Measurements from ENCODE around the gene ITGA1. TPM values are rescaled to one million over a fixed set of nuclear protein-coding genes. Genes with fewer than 3 reads are reported as not detected.
"Not testable (repeated sequence)": the region's sequence is repeated elsewhere in the genome, so short reads cannot be mapped to it uniquely, and the experiment has no call there.

ITGA1 gene
- total RNA-seq, 6 experiments from 2014 or later, result 66.5 to 116 (median 82.1) TPM

DNA sequence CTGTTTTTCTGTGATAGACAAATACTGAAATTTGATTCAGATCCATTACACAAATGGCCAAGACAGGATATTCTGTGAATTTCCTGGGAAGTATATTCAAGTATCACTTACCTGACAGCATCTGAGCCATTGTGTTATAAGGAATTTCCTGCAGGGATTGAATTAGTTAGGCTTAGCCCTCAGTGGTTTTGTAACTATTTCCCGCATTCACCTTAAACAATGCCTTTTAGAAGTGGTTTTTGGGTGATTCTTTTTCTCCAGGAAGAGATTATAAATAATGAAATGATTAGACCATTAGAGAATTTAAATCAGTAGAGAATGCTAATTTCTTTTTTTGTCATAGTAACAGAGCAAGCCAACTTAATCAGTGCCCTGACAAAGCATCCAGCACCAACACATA, 30.6 kb downstream of the ITGA1 start:
- intact Hi-C loops (cut with DNase I), result no loop called here
- Histone ChIP-seq H3K4me3 (no peak overlapping the region), H3K4me1 (peaks cover 0 to 49% (median 10%) of the 10 kb centered on the region in 4 donors), H3K9me3 (no peaks in the 10 kb centered on the region), H3K27me3 (no peaks in the 10 kb centered on the region), H3K27ac (no peak overlapping the region), H3K36me3 (no peaks in the 10 kb centered on the region)
- 82% methylated on average over 1 of the region's 1 CpG for WGBS (ENCODE audit: insufficient coverage, low coverage, low lambda C conversion rate, missing lambda C conversion rate)
- ATAC-seq (no peak), DNase-seq (no peak)
- TF ChIP-seq POLR2A (IDR thresholded peaks at IDR 0.05), result no peak
- TF ChIP-seq, protein P1, sequence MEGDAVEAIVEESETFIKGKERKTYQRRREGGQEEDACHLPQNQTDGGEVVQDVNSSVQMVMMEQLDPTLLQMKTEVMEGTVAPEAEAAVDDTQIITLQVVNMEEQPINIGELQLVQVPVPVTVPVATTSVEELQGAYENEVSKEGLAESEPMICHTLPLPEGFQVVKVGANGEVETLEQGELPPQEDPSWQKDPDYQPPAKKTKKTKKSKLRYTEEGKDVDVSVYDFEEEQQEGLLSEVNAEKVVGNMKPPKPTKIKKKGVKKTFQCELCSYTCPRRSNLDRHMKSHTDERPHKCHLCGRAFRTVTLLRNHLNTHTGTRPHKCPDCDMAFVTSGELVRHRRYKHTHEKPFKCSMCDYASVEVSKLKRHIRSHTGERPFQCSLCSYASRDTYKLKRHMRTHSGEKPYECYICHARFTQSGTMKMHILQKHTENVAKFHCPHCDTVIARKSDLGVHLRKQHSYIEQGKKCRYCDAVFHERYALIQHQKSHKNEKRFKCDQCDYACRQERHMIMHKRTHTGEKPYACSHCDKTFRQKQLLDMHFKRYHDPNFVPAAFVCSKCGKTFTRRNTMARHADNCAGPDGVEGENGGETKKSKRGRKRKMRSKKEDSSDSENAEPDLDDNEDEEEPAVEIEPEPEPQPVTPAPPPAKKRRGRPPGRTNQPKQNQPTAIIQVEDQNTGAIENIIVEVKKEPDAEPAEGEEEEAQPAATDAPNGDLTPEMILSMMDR (IDR thresholded peaks at IDR 0.05), result no peak

DNA sequence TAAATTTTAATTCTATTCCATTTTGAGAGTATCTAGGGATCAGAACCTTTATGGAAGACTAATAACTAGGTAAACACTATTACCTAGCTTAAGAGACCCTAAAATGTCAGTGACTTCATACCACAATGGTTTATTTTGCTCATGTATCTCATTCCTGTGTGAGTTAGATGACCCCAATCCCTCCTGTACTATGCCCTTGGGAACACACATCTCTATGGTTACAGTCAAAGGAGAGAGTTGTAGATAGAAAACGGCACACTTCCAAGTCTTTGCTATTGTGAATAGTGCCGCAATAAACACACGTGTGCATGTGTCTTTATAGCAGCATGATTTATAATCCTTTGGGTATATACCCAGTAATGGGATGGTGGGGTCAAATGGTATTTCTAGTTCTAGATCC, 31.1 kb downstream of the ITGA1 start:
- DNase-seq; H3K36me3 ChIP-seq; H3K4me3 ChIP-seq; H3K9me3 ChIP-seq; intact Hi-C loops (cut with DNase I); H3K27me3 ChIP-seq; H3K27ac ChIP-seq: not testable (repeated sequence)
- ATAC-seq, result peak; percentile 34 to 76 (median 46)
- peaks cover 0 to 53% (median 12%) of the 10 kb centered on the region in 4 donors for H3K4me1 ChIP-seq
- 48% methylated on average over 3 of the region's 3 CpGs for WGBS (ENCODE audit: insufficient coverage, low coverage, low lambda C conversion rate, missing lambda C conversion rate)

DNA sequence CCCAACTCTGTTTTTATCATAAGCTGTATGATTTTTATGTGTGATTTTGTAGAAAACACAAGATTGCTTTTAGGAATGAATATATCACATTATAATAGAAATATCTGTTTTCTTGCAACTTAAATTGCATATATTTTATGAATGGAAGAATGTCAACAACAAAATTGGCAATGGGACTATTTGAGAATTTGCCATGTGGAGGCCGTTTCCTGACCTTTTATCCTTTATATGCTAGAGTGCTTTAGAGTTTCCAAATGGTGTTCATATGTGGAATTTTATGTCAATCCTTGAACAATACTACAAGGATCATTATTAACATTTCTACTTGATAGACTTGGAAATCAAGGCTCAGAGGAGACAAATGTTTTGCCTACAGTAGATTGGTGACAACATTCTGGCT, 34.2 kb downstream of the ITGA1 start:
- H3K27ac ChIP-seq, result peak overlapping the region in 2 of 3 donors; percentile 33 to 53
- ATAC-seq (no peak), DNase-seq (no peak)
- intact Hi-C loops (cut with DNase I), result no loop called here
- peaks cover 0 to 55% (median 12%) of the 10 kb centered on the region in 4 donors for H3K4me1 ChIP-seq
- no peaks in the 10 kb centered on the region for H3K9me3 ChIP-seq
- TF ChIP-seq, protein P1 (IDR thresholded peaks at IDR 0.05), result no peak
- TF ChIP-seq POLR2A (IDR thresholded peaks at IDR 0.05), result no peak
- no peaks in the 10 kb centered on the region for H3K36me3 ChIP-seq
- no peaks in the 10 kb centered on the region for H3K27me3 ChIP-seq
- H3K4me3 ChIP-seq, result no peak overlapping the region
- WGBS (ENCODE audit: insufficient coverage, low coverage, low lambda C conversion rate, missing lambda C conversion rate), result 20% methylated on average over 1 of the region's 1 CpG

DNA sequence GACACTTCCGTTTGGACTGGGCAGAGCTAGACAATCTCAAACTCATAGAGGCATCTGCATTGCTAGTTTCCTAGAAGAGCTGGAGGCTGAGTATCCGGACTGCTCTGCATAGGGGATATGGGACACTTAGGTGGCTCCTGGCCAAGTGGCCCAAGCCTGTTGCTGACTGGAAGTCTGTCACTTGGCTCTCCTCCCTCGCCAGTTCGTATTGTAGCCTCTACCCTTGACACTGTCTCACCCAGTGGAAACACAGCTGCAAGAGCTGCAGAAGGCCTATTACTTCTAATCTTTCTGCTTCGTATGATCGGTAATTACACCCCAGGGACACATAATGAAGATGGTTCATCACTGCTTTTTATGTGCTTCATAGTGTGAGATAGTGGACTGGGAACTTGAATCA, 34.7 kb downstream of the ITGA1 start:
- TF ChIP-seq POLR2A (IDR thresholded peaks at IDR 0.05), result no peak
- TF ChIP-seq, protein P1 (IDR thresholded peaks at IDR 0.05), result no peak
- intact Hi-C loops (cut with DNase I), result no loop called here
- H3K36me3 ChIP-seq, result no peaks in the 10 kb centered on the region
- H3K4me3 ChIP-seq, result no peak overlapping the region
- no peaks in the 10 kb centered on the region for H3K27me3 ChIP-seq
- H3K9me3 ChIP-seq, result no peaks in the 10 kb centered on the region
- ATAC-seq, result peak; percentile 83 to 93 (median 85)
- 12% methylated on average over 5 of the region's 6 CpGs for WGBS (ENCODE audit: insufficient coverage, low coverage, low lambda C conversion rate, missing lambda C conversion rate)
- peak overlapping the region in 2 of 3 donors; percentile 33 to 53 for H3K27ac ChIP-seq
- peaks cover 0 to 50% (median 12%) of the 10 kb centered on the region in 4 donors for H3K4me1 ChIP-seq
- peak; percentile 71 to 86 (median 77) for DNase-seq

DNA sequence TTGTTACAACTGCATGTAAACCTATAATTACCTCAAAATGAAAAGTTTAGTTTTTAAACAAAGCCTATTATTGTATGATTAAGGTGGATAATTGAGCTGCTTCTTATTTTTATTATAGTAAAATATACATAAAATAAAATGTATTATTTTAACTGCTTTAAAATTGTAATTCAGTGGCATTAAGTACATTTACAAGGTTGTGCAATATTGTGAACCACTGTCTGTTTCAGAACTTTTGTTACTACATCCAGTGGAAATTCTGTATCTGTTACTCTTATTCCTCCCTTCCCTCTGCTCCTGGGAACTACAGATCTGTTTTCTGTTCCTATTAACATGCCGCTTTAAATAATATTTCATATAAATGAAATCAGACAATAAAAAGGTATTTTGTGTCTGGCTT, 37.1 kb downstream of the ITGA1 start:
- H3K27ac ChIP-seq, result peak overlapping the region in 1 of 3 donors; percentile 29

More for the DNA sequence above, 37.1 kb downstream of the ITGA1 start:
- H3K4me3 ChIP-seq, result no peak overlapping the region
- no peaks in the 10 kb centered on the region for H3K36me3 ChIP-seq
- TF ChIP-seq, protein P1 (IDR thresholded peaks at IDR 0.05), result no peak
- TF ChIP-seq POLR2A (IDR thresholded peaks at IDR 0.05), result no peak
- intact Hi-C loops (cut with DNase I), result no loop called here
- no peaks in the 10 kb centered on the region for H3K27me3 ChIP-seq
- WGBS (ENCODE audit: insufficient coverage, low coverage, low lambda C conversion rate, missing lambda C conversion rate), result 92% methylated on average over 1 of the region's 1 CpG
- DNase-seq (no peak), ATAC-seq (no peak)
- H3K4me1 ChIP-seq, result peaks cover 0 to 40% (median 11%) of the 10 kb centered on the region in 4 donors
- H3K9me3 ChIP-seq, result no peaks in the 10 kb centered on the region
